Psoas muscle (tissue), 8 donors: ENCODE measurements around the gene SLC9A2. TPM values are rescaled to one million over a fixed set of nuclear protein-coding genes. Genes with fewer than 3 reads are reported as not detected.
A peak's percentile ranks its signal among the peaks of the same experiment; 100 is the strongest.

Source experiments
- ATAC-seq, 4 donors: fragments of 200-7000 bp; cut with Tn5 transposase; one replicate each; pipeline ENCODE4 v1.9.1; 2020; ENCODE audit warnings: moderate library complexity in 3 of 4, mild to moderate bottlenecking in 2 of 4
- DNase-seq, 2 donors: peaks; one replicate each; pipeline ENCODE4 v3.0.0-alpha.2; 2020
- H3K27ac ChIP-seq: fragments of 200-600 bp; one replicate; pipeline ENCODE4 v1.8.0; 2022
- H3K27me3 ChIP-seq, 3 donors: fragments of 200-600 bp in 1 of 3; one replicate each; pipeline versions ENCODE4 v1.6.1 to v1.8.0; 2013 to 2022; ENCODE audit warnings: low read length in 2 of 3, mild to moderate bottlenecking in 2 of 3, moderate library complexity in 1 of 3; ENCODE audit not compliant: insufficient read depth in 3 of 3
- H3K36me3 ChIP-seq, 2 donors: fragments of 200-600 bp in 1 of 2; one replicate each; pipeline versions ENCODE4 v1.6.1 to v1.8.0; 2013 to 2022; ENCODE audit warnings: low read depth in 1 of 2, mild to moderate bottlenecking in 1 of 2, moderate library complexity in 1 of 2; ENCODE audit not compliant: insufficient read depth in 1 of 2
- H3K4me1 ChIP-seq: fragments of 200-600 bp; one replicate; pipeline ENCODE4 v1.8.0; 2022
- H3K4me3 ChIP-seq: fragments of 200-600 bp; one replicate; pipeline ENCODE4 v1.8.0; 2022; ENCODE audit warnings: mild to moderate bottlenecking
- H3K9me3 ChIP-seq: fragments of 200-600 bp; one replicate; pipeline ENCODE4 v1.8.0; 2022
- CTCF ChIP-seq: fragments of 200-600 bp; IDR thresholded peaks from one replicate; pipeline ENCODE4 v1.8.0; 2022; ENCODE audit warnings: antibody characterized with exemption
- WGBS, 3 donors: extraction: QIAGEN DNeasy Blood & Tissue Kit; methylation state at CpG; one replicate each; pipeline versions ENCODE4 v1.1.6 to v1.1.7; 2013; 5-methylcytosine and 5-hydroxymethylcytosine counted together
- intact Hi-C, 2 donors: fragments of 100-400 bp; cut with DNase I; formaldehyde crosslinking; loops; one replicate each; pipeline versions ENCODE4 v1.11.0 to v1.14.2; 2022
- polyA plus RNA-seq, 3 donors: library from polyadenylated mRNA; stranded (reverse); fragments of 200-250 nt; gene quantifications; one replicate each; pipeline ENCODE4 v1.2.3, GENCODE V29; 2013
- total RNA-seq, 4 donors: library from RNA; stranded (reverse); fragmentation: NEBNext Ultra II Directional in 2 of 4; extraction: Animal tissue kit (Norgen Biotek cat#: 25700) in 2 of 4; gene quantifications; one replicate each; pipeline versions ENCODE4 v1.2.1 to v1.2.4, GENCODE V29; 2021 to 2023
- donor health status: healthy with polysubstance abuse.
- donor health status: DM: no; HTN: no; CAD: no; lungs with moderate emphysema.
- donor health status: Bipolar disorder and iron deficiency.
- donor health status: healthy.
- donor health status: DM: yes; HTN: yes; CAD: no.
- donor health status: DM: no; HTN: no; CAD: no.
- donor health status: DM: no; HTN: no; CAD: no.
- donor health status: DM: yes; HTN: yes; CAD: no.

The SLC9A2 gene
- total and polyA plus RNA-seq, 7 donors: 0.81 to 9.3 (median 6.3) TPM

GRCh38 chr2:102663381-102663780 is 44.0 kb downstream of the SLC9A2 start:
- peaks cover 16% of the 10 kb centered on the region for H3K4me1 ChIP-seq
- no peaks in the 10 kb centered on the region for H3K27me3 ChIP-seq
- no peaks in the 10 kb centered on the region for H3K9me3 ChIP-seq
- no peak overlapping the region for H3K4me3 ChIP-seq
- intact Hi-C loops: no loop called here
- no peaks in the 10 kb centered on the region for H3K36me3 ChIP-seq
- DNase-seq (no peak), ATAC-seq (no peak)
- no peak for TF ChIP-seq CTCF
- H3K27ac ChIP-seq: peak overlapping the region; percentile 51
- whole genome bisulfite sequencing, 3 donors: 44 to 57% (median 49%) methylated on average over 3 of the region's 3 CpGs

DNA sequence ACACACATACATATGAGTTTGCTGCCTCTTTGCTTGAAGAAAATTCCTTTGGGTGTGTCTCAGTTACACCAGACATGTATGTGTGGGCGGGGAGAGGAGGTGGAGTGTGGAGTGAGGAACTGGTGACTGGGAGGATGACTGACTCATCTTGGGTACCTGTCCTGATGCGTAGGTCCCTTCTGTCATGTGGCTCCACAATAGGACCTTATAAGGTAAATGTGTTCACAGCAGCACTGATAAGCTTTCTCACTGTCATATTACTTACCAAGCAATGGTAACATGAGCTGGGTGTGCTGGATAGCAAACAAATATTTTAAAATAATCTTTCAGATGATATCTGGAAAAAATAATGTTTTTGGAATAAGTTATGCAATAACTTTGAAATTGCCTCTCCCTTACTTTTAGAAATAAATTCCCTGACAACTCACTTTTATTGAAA is 45.1 kb downstream of the SLC9A2 start:
- no peaks in the 10 kb centered on the region for H3K9me3 ChIP-seq
- H3K4me1 ChIP-seq: peaks cover 16% of the 10 kb centered on the region
- H3K27ac ChIP-seq: no peak overlapping the region
- intact Hi-C loops: no loop called here
- no peak for DNase-seq
- ATAC-seq: peak in 3 of 4 donors; percentile 34 to 74 (median 46)
- H3K27me3 ChIP-seq: no peaks in the 10 kb centered on the region
- no peak for TF ChIP-seq CTCF
- H3K36me3 ChIP-seq: no peaks in the 10 kb centered on the region
- WGBS, 3 donors: 74 to 83% (median 82%) methylated on average over 2 of the region's 2 CpGs
- no peak overlapping the region for H3K4me3 ChIP-seq

GRCh38 chr2:102667072-102667471 is 47.7 kb downstream of the SLC9A2 start:
- H3K4me3 ChIP-seq: no peak overlapping the region
- H3K4me1 ChIP-seq: peaks cover 16% of the 10 kb centered on the region
- peak overlapping the region; percentile 36 for H3K27ac ChIP-seq
- H3K36me3 ChIP-seq: no peaks in the 10 kb centered on the region
- 17 to 45% (median 33%) methylated on average over 2 of the region's 2 CpGs for WGBS, 3 donors
- no peaks in the 10 kb centered on the region for H3K9me3 ChIP-seq
- DNase-seq (no peak), ATAC-seq (peak; percentile 76 to 94 (median 87))
- no peaks in the 10 kb centered on the region for H3K27me3 ChIP-seq
- intact Hi-C loops: no loop called here
- no peak for TF ChIP-seq CTCF

GRCh38 chr2:102668171-102668570 is 48.8 kb downstream of the SLC9A2 start:
- Histone ChIP-seq H3K36me3 (no peaks in the 10 kb centered on the region), H3K27ac (no peak overlapping the region), H3K4me3 (no peak overlapping the region), H3K4me1 (peaks cover 12% of the 10 kb centered on the region), H3K27me3 (no peaks in the 10 kb centered on the region), H3K9me3 (no peaks in the 10 kb centered on the region)
- DNase-seq (no peak), ATAC-seq (no peak)
- TF ChIP-seq CTCF: no peak
- WGBS, 3 donors: 89 to 92% (median 92%) methylated on average over 4 of the region's 4 CpGs
- intact Hi-C loops: no loop called here

DNA sequence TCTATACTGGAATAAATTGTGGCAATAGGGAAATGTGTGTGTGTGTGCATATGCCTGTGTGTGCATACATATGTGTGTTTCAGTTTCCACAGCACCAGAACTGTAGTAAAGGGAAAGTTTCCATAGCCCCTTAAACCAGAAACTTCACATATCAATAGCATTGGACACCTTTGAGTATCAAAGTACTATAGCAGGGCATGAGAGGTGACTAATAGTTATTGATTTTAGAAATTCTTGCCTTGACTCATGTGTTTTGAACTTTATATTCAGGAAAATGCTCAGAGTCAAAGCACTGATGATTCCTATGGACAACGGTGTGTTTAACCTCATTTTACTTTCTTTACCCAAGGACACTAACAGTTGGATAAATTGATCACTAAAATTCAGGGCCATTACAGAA is 50.0 kb downstream of the SLC9A2 start:
- no peak for TF ChIP-seq CTCF
- intact Hi-C loops: loop anchor here in 1 of 2 donors (1.0 kb wide), 1 partner anchor 42 kb away; no protein-coding TSS in a partner anchor
- WGBS, 3 donors: 87 to 97% (median 96%) methylated on average over 1 of the region's 1 CpG

More for the DNA sequence above, 50.0 kb downstream of the SLC9A2 start:
- peaks cover 12% of the 10 kb centered on the region for H3K4me1 ChIP-seq
- H3K4me3 ChIP-seq: no peak overlapping the region
- no peak for DNase-seq
- H3K36me3 ChIP-seq: no peaks in the 10 kb centered on the region
- H3K9me3 ChIP-seq: no peaks in the 10 kb centered on the region
- no peak for ATAC-seq
- H3K27me3 ChIP-seq: no peaks in the 10 kb centered on the region
- no peak overlapping the region for H3K27ac ChIP-seq
